Testis (tissue), 2 donors: ENCODE data around the gene MACROH2A1.

Experiments
- POLR2A ChIP-seq: fragments of 450-650 bp; IDR thresholded peaks from one replicate; pipeline ENCODE4 v1.6.1; 2017; ENCODE audit warnings: antibody characterized with exemption, mild to moderate bottlenecking, moderate library complexity
- TF ChIP-seq, protein P1 (sequence below), 3 experiments: fragments of 450-650 bp in 2 of 3; fragments of 200-600 bp in 1 of 3; sonication (generic) in 1 of 3; IDR thresholded peaks; one replicate each; pipeline ENCODE4 v1.5.1; 2016 to 2019; ENCODE audit warnings: antibody characterized with exemption in 3 of 3, mild to moderate bottlenecking in 2 of 3, moderate library complexity in 1 of 3

DNA sequence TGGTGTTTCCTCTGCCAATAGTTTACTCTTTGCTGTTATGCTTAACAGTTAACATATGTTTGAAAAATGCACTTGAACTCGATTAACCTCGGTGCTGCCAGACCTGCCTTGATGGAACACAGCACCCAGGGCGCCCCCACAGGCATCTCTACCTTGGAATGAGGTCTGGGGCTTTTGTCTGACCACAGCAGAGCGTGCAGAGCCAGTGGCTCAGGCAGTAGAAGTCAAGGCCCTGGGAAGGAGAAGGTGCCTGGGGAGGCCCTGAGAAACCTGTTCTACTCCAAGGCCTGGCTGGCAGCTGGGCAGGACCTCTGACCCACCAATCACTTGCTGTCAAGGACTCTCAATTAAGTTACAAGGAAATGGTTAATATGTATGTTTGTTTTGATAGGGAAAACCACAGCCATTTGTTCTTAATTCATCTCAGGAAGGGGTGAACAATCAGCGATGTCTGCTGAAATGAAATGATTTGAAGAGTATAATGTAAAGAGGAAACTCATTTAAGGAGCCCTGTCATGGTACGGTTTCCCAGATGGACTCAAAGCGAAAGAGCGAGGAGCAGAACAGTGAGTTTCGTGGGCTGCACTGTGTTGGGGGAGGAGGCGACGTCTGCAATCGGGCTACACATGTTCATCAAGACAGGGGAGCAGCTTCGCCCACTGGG lies 21.9 kb downstream of the MACROH2A1 start:
- TF ChIP-seq, protein P1, sequence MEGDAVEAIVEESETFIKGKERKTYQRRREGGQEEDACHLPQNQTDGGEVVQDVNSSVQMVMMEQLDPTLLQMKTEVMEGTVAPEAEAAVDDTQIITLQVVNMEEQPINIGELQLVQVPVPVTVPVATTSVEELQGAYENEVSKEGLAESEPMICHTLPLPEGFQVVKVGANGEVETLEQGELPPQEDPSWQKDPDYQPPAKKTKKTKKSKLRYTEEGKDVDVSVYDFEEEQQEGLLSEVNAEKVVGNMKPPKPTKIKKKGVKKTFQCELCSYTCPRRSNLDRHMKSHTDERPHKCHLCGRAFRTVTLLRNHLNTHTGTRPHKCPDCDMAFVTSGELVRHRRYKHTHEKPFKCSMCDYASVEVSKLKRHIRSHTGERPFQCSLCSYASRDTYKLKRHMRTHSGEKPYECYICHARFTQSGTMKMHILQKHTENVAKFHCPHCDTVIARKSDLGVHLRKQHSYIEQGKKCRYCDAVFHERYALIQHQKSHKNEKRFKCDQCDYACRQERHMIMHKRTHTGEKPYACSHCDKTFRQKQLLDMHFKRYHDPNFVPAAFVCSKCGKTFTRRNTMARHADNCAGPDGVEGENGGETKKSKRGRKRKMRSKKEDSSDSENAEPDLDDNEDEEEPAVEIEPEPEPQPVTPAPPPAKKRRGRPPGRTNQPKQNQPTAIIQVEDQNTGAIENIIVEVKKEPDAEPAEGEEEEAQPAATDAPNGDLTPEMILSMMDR (IDR thresholded peaks at IDR 0.05): no peak
- no peak for TF ChIP-seq POLR2A
